Astrocyte (in vitro differentiated cells and primary cell): ENCODE results near the gene SPINK4. TPM values are rescaled to one million over a fixed set of nuclear protein-coding genes. Genes with fewer than 3 reads are reported as not detected.

Source experiments
- DNase-seq: peaks from one replicate; pipeline ENCODE4 v3.0.0-alpha.2; 2010; ENCODE audit warnings: low read depth
- FAIRE-seq: peaks from 2 replicates; lab custom pipeline; 2011; peaks lifted over from hg19 to GRCh38; lab: Jason Lieb, UNC
- H2AFZ ChIP-seq: 2 replicates; pipeline ENCODE4 v1.6.0; 2012; ENCODE audit warnings: low read depth, low read length, inconsistent platforms
- H3K27ac ChIP-seq: 2 replicates; pipeline ENCODE4 v1.5.1; 2011; ENCODE audit warnings: low read depth, low read length, inconsistent platforms
- H3K27me3 ChIP-seq: 2 replicates; pipeline ENCODE4 v1.6.0; 2011; ENCODE audit warnings: low read length, inconsistent platforms; ENCODE audit not compliant: insufficient read depth
- H3K36me3 ChIP-seq: 2 replicates; pipeline ENCODE4 v1.5.1; 2011; ENCODE audit warnings: low read length, inconsistent platforms; ENCODE audit not compliant: insufficient read depth
- H3K4me1 ChIP-seq: 2 replicates; pipeline ENCODE4 v1.5.1; 2011; ENCODE audit warnings: low read length, inconsistent platforms; ENCODE audit not compliant: insufficient read depth
- H3K4me2 ChIP-seq: 2 replicates; pipeline ENCODE4 v1.6.0; 2012; ENCODE audit warnings: low read length, inconsistent platforms
- H3K4me3 ChIP-seq: 2 replicates; pipeline ENCODE4 v1.5.1; 2011; ENCODE audit warnings: low read depth, mild to moderate bottlenecking, low read length, inconsistent platforms; ENCODE audit not compliant: insufficient read depth
- H3K79me2 ChIP-seq: 2 replicates; pipeline ENCODE4 v1.6.0; 2012; ENCODE audit warnings: mild to moderate bottlenecking, low read length, inconsistent platforms; ENCODE audit not compliant: insufficient read depth
- H3K9ac ChIP-seq: 2 replicates; pipeline ENCODE4 v1.6.0; 2012; ENCODE audit warnings: mild to moderate bottlenecking, low read length, inconsistent platforms
- H3K9me3 ChIP-seq: 2 replicates; pipeline ENCODE4 v1.5.1; 2012; ENCODE audit warnings: low read depth, mild to moderate bottlenecking, low read length, inconsistent platforms; ENCODE audit not compliant: insufficient read depth
- H4K20me1 ChIP-seq: 2 replicates; pipeline ENCODE4 v1.6.0; 2012; ENCODE audit warnings: low read length, inconsistent platforms; ENCODE audit not compliant: insufficient read depth
- H3K27ac Mint-ChIP-seq: one replicate; pipeline ENCODE4 v1.8.0; 2021; ENCODE audit warnings: mild to moderate bottlenecking, mixed read lengths; ENCODE audit not compliant: unreplicated experiment
- H3K27me3 Mint-ChIP-seq: one replicate; pipeline ENCODE4 v1.8.0; 2021; ENCODE audit warnings: low read depth, mixed read lengths; ENCODE audit not compliant: unreplicated experiment
- H3K36me3 Mint-ChIP-seq: one replicate; pipeline ENCODE4 v1.8.0; 2021; ENCODE audit warnings: low read depth, mixed read lengths; ENCODE audit not compliant: unreplicated experiment
- H3K4me1 Mint-ChIP-seq: one replicate; pipeline ENCODE4 v1.8.0; 2021; ENCODE audit warnings: low read depth, mixed read lengths; ENCODE audit not compliant: unreplicated experiment
- H3K4me3 Mint-ChIP-seq: one replicate; pipeline ENCODE4 v1.8.0; 2021; ENCODE audit warnings: mild to moderate bottlenecking, moderate library complexity, mixed read lengths; ENCODE audit not compliant: unreplicated experiment
- H3K9me3 Mint-ChIP-seq: one replicate; pipeline ENCODE4 v1.8.0; 2021; ENCODE audit warnings: mild to moderate bottlenecking, mixed read lengths; ENCODE audit not compliant: unreplicated experiment
- CTCF ChIP-seq: IDR thresholded peaks from 2 replicates; pipeline ENCODE4 v1.5.1; 2011; ENCODE audit warnings: low read depth, mild to moderate bottlenecking, inconsistent platforms, low read length, moderate library complexity; ENCODE audit not compliant: insufficient read depth
- EZH2 ChIP-seq: IDR thresholded peaks from 2 replicates; pipeline ENCODE4 v1.6.1; 2012; ENCODE audit warnings: mild to moderate bottlenecking, low read length, inconsistent platforms; ENCODE audit not compliant: insufficient read depth
- total RNA-seq: library from RNA; stranded (reverse); gene quantifications from 2 replicates; pipeline ENCODE4 v1.2.1, GENCODE V29; 2021

Gene SPINK4
- total RNA-seq, 1 donor from 2014 or later, result not detected

- peaks cover 8% of the 10 kb centered on the region for H3K4me1 ChIP-seq
- H3K79me2 ChIP-seq, result peaks cover 6% of the 10 kb centered on the region
- DNase-seq (peak; percentile 33), FAIRE-seq (no peak)
- no peak overlapping the region for H3K9ac ChIP-seq
- peak overlapping the region; percentile 60 for H3K4me2 ChIP-seq
- no peaks in the 10 kb centered on the region for H3K9me3 ChIP-seq
- no peak overlapping the region for H3K4me3 ChIP-seq
- H4K20me1 ChIP-seq, result peaks cover 6% of the 10 kb centered on the region
- H3K27me3 ChIP-seq, result no peaks in the 10 kb centered on the region
- Mint-ChIP-seq H3K36me3 (peaks cover 12% of the 10 kb centered on the region), H3K4me1 (peaks cover 7% of the 10 kb centered on the region), H3K27ac (peak overlapping the region; percentile 21), H3K27me3 (no peaks in the 10 kb centered on the region), H3K9me3 (no peaks in the 10 kb centered on the region), H3K4me3 (no peak overlapping the region)
- H3K27ac ChIP-seq, result peak overlapping the region; percentile 8
- no peak overlapping the region for H2AFZ ChIP-seq
- TF ChIP-seq CTCF (no peak), EZH2 (no peak)
- H3K36me3 ChIP-seq, result peaks cover 56% of the 10 kb centered on the region
Measured at GRCh38 chr9:33273266-33273971, 33.5 kb downstream of the SPINK4 start.

- TF ChIP-seq EZH2 (no peak), CTCF (no peak)
- Mint-ChIP-seq H3K4me3 (no peak overlapping the region), H3K36me3 (peaks cover 12% of the 10 kb centered on the region), H3K9me3 (no peaks in the 10 kb centered on the region), H3K27ac (no peak overlapping the region), H3K4me1 (peaks cover 7% of the 10 kb centered on the region), H3K27me3 (no peaks in the 10 kb centered on the region)
- Histone ChIP-seq H3K4me2 (peak overlapping the region; percentile 60), H3K27me3 (no peaks in the 10 kb centered on the region), H2AFZ (no peak overlapping the region), H3K79me2 (peaks cover 6% of the 10 kb centered on the region), H3K4me3 (no peak overlapping the region), H3K9me3 (no peaks in the 10 kb centered on the region), H3K36me3 (peaks cover 57% of the 10 kb centered on the region), H3K4me1 (peaks cover 8% of the 10 kb centered on the region), H3K9ac (no peak overlapping the region), H4K20me1 (peaks cover 6% of the 10 kb centered on the region), H3K27ac (peak overlapping the region; percentile 8)
- no peak for FAIRE-seq
- DNase-seq, result peak; percentile 28
Measured at GRCh38 chr9:33273972-33274328, 34.0 kb downstream of the SPINK4 start.

- Mint-ChIP-seq H3K27me3 (no peaks in the 10 kb centered on the region), H3K9me3 (no peaks in the 10 kb centered on the region), H3K36me3 (peaks cover 15% of the 10 kb centered on the region), H3K4me3 (no peak overlapping the region), H3K27ac (no peak overlapping the region), H3K4me1 (peaks cover 7% of the 10 kb centered on the region)
- Histone ChIP-seq H3K4me3 (no peak overlapping the region), H2AFZ (no peak overlapping the region), H3K9ac (no peak overlapping the region), H3K9me3 (no peaks in the 10 kb centered on the region), H3K27me3 (no peaks in the 10 kb centered on the region), H3K36me3 (peaks cover 65% of the 10 kb centered on the region), H3K4me2 (no peak overlapping the region), H3K4me1 (peaks cover 8% of the 10 kb centered on the region), H4K20me1 (peaks cover 6% of the 10 kb centered on the region), H3K27ac (no peak overlapping the region), H3K79me2 (peaks cover 6% of the 10 kb centered on the region)
- TF ChIP-seq CTCF (no peak), EZH2 (no peak)
- no peak for FAIRE-seq
- no peak for DNase-seq
Measured at GRCh38 chr9:33277484-33277883, 37.5 kb downstream of the SPINK4 start.
